ENCODE results near the gene PCDHGA11. TPM values are rescaled to one million over a fixed set of nuclear protein-coding genes. Genes with fewer than 3 reads are reported as not detected.

The PCDHGA11 gene
- total and polyA plus RNA-seq, 9 of the 15 experiments (the other 6 are each of a cell fraction or from before 2014, with no cell fraction given): 0.04 to 0.07 (median 0.04) TPM; not detected in 4

GRCh38 chr5:141434006-141434405 lies 13.2 kb downstream of the PCDHGA11 start (continued):
- TF ChIP-seq ZBTB40 (IDR thresholded peaks at IDR 0.05): no peak
- no peak for TF ChIP-seq ZBTB40 (CRISPR knock-in tag; IDR thresholded peaks at IDR 0.05)
- no peak for TF ChIP-seq PBX2 (CRISPR knock-in tag; IDR thresholded peaks at IDR 0.05; ENCODE audit: low read depth)
- no peak for TF ChIP-seq PBX2 (tag; conservative IDR thresholded peaks at IDR 0.05; ENCODE audit: low read depth)
- TF ChIP-seq HNRNPH1 (optimal IDR thresholded peaks at IDR 0.05; ENCODE audit: low read depth, low read length): no peak
